Right atrium auricular region (tissue), 2 donors: ENCODE results near the gene NUTM1. TPM values are rescaled to one million over a fixed set of nuclear protein-coding genes. Genes with fewer than 3 reads are reported as not detected.
"Not testable (repeated sequence)": the region's sequence is repeated elsewhere in the genome, so short reads cannot be mapped to it uniquely, and the experiment has no call there.

Source experiments
- DNase-seq: peaks from one replicate; pipeline ENCODE4 v3.0.0-alpha.2; 2019; ENCODE audit warnings: low spot score
- H3K27ac ChIP-seq, 2 donors: fragments of 200-600 bp; sonication (generic); 1 replicate in 1 of 2; 2 replicates in 1 of 2; pipeline ENCODE4 v1.5.1; 2016 to 2019
- H3K27me3 ChIP-seq, 2 donors: fragments of 200-600 bp; sonication (generic); one replicate each; pipeline versions ENCODE4 v1.5.1 to v1.6.0; 2017 to 2019
- H3K36me3 ChIP-seq: fragments of 200-600 bp; sonication (generic); one replicate; pipeline ENCODE4 v1.5.1; 2016
- H3K4me1 ChIP-seq, 2 donors: fragments of 200-600 bp; sonication (generic); one replicate each; pipeline versions ENCODE4 v1.5.1 to v1.6.0; 2017 to 2019
- H3K4me3 ChIP-seq, 2 donors: fragments of 200-600 bp; sonication (generic); 1 replicate in 1 of 2; 2 replicates in 1 of 2; pipeline ENCODE4 v1.5.1; 2017 to 2019; ENCODE audit warnings: mild to moderate bottlenecking in 1 of 2, moderate library complexity in 1 of 2
- H3K9me3 ChIP-seq, 2 donors: fragments of 200-600 bp; sonication (generic); one replicate each; pipeline ENCODE4 v1.5.1; 2019
- CTCF ChIP-seq, 2 donors: fragments of 200-600 bp; sonication (generic); IDR thresholded peaks; one replicate each; pipeline ENCODE4 v1.5.1; 2019; ENCODE audit warnings: antibody characterized with exemption in 2 of 2
- total RNA-seq, 2 donors: library from RNA; depleted of rRNA; stranded (reverse); fragments of >200 nt; gene quantifications; one replicate each; pipeline ENCODE4 v1.1.0, GENCODE V29; 2016

The NUTM1 gene
- total RNA-seq, 2 donors from 2014 or later: not detected

- H3K4me1 ChIP-seq: peaks cover 0 to 43% of the 10 kb centered on the region in 2 donors
- H3K4me3 ChIP-seq: no peak overlapping the region
- H3K9me3 ChIP-seq: no peaks in the 10 kb centered on the region
- no peak for DNase-seq
- no peaks in the 10 kb centered on the region for H3K27me3 ChIP-seq
- TF ChIP-seq CTCF (IDR thresholded peaks at IDR 0.05): no peak
- H3K27ac ChIP-seq: no peak overlapping the region
- H3K36me3 ChIP-seq: peaks cover 12% of the 10 kb centered on the region
These were observed 3.2 kb upstream of the NUTM1 start for GRCh38 chr15:34339946-34340345.

- H3K4me1 ChIP-seq: peaks cover 0 to 27% of the 10 kb centered on the region in 2 donors
- TF ChIP-seq CTCF (IDR thresholded peaks at IDR 0.05): no peak
- H3K27ac ChIP-seq: no peak overlapping the region
- H3K27me3 ChIP-seq: no peaks in the 10 kb centered on the region
- H3K4me3 ChIP-seq: peak overlapping the region in 1 of 2 donors; percentile 78
- DNase-seq: no peak
- H3K36me3 ChIP-seq: peaks cover 12% of the 10 kb centered on the region
- H3K9me3 ChIP-seq: no peaks in the 10 kb centered on the region
These were observed 1.5 kb upstream of the NUTM1 start for GRCh38 chr15:34341381-34342212.

- H3K9me3 ChIP-seq, H3K27me3 ChIP-seq, DNase-seq: not testable (repeated sequence)
- Histone ChIP-seq H3K27ac (peak overlapping the region; percentile 88 to 90), H3K4me1 (peaks cover 0 to 22% of the 10 kb centered on the region in 2 donors), H3K36me3 (peaks cover 12% of the 10 kb centered on the region), H3K4me3 (peak overlapping the region; percentile 78 to 86)
These were observed 840 bp upstream of the NUTM1 start for GRCh38 chr15:34342213-34342736.

- no peak for DNase-seq
These were observed 5.0 kb downstream of the NUTM1 start for GRCh38 chr15:34347951-34348638.

GRCh38 chr15:34348735-34349300 lies 5.7 kb downstream of the NUTM1 start:
- no peak for TF ChIP-seq CTCF (IDR thresholded peaks at IDR 0.05)
- Histone ChIP-seq H3K9me3 (no peaks in the 10 kb centered on the region), H3K4me1 (no peaks in the 10 kb centered on the region), H3K27me3 (no peaks in the 10 kb centered on the region), H3K27ac (no peak overlapping the region), H3K36me3 (no peaks in the 10 kb centered on the region), H3K4me3 (no peak overlapping the region)
- no peak for DNase-seq

More at GRCh38 chr15:34347951-34348638, 5.0 kb downstream of the NUTM1 start:
- H3K9me3 ChIP-seq: no peaks in the 10 kb centered on the region
- no peak for TF ChIP-seq CTCF (IDR thresholded peaks at IDR 0.05)
- no peaks in the 10 kb centered on the region for H3K27me3 ChIP-seq
- no peak overlapping the region for H3K27ac ChIP-seq
- no peaks in the 10 kb centered on the region for H3K36me3 ChIP-seq
- no peak overlapping the region for H3K4me3 ChIP-seq
- H3K4me1 ChIP-seq: no peaks in the 10 kb centered on the region

GRCh38 chr15:34349769-34350168 lies 6.7 kb downstream of the NUTM1 start:
- Histone ChIP-seq H3K4me1 (no peaks in the 10 kb centered on the region), H3K36me3 (no peaks in the 10 kb centered on the region), H3K9me3 (no peaks in the 10 kb centered on the region), H3K27me3 (no peaks in the 10 kb centered on the region), H3K4me3 (no peak overlapping the region), H3K27ac (no peak overlapping the region)
- DNase-seq: no peak
- TF ChIP-seq CTCF (IDR thresholded peaks at IDR 0.05): no peak

- not testable (repeated sequence) for H3K4me1 ChIP-seq, H3K4me3 ChIP-seq, H3K27ac ChIP-seq, H3K36me3 ChIP-seq, DNase-seq, H3K27me3 ChIP-seq, H3K9me3 ChIP-seq
These were observed 9.9 kb downstream of the NUTM1 start for GRCh38 chr15:34352996-34353395.
